ENCODE data around the gene PNPLA5. TPM values are rescaled to one million over a fixed set of nuclear protein-coding genes. Genes with fewer than 3 reads are reported as not detected.

PNPLA5 gene
- total and polyA plus RNA-seq, 2 of the 13 experiments (the other 11 are each of a cell fraction or from before 2014, with no cell fraction given) = not detected

DNA sequence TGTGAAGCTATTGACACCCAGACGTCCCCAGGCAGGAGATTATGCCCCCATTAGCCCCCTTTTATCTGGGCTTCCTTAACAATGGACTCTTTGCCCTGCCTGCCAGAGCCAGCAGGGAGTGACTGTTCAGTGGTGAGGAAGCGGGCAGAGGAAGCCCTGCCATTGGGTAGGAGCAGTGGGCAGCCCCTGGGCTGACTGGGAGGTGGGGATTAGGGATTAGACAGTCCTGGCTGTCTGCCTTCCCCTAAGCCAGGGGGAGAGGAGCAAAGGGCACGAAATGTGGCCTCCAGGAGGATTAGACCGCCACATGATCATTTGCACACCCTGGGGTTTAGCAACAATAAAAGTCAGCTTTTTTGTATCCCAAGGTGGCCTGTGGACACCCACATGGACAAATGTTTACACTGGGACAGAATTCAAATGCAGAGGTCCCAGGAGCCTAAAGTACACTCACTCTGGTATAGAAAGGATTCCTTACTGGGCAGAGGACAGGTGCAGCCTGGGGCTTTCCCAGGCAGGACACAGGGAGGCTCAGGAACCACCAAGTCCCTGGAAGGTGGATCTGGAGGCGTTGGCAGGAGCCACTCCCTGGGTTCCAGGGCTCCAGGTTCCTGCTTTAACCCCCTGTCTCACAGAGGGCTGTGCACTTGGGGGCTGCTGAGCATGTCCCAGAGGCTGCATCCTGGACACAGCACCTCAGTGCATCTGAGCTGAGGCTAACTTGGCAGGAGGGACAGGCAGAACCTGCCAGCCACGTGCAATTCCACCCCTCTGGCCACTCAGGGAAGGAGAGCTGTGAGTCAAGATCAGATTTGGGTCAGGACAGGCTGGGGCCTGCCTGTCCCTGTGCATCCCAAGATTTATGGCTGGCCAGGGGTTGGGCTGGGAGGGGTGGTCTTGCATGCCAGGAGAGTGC, 33.9 kb upstream of the PNPLA5 start (continued):
- TF ChIP-seq, protein P1, sequence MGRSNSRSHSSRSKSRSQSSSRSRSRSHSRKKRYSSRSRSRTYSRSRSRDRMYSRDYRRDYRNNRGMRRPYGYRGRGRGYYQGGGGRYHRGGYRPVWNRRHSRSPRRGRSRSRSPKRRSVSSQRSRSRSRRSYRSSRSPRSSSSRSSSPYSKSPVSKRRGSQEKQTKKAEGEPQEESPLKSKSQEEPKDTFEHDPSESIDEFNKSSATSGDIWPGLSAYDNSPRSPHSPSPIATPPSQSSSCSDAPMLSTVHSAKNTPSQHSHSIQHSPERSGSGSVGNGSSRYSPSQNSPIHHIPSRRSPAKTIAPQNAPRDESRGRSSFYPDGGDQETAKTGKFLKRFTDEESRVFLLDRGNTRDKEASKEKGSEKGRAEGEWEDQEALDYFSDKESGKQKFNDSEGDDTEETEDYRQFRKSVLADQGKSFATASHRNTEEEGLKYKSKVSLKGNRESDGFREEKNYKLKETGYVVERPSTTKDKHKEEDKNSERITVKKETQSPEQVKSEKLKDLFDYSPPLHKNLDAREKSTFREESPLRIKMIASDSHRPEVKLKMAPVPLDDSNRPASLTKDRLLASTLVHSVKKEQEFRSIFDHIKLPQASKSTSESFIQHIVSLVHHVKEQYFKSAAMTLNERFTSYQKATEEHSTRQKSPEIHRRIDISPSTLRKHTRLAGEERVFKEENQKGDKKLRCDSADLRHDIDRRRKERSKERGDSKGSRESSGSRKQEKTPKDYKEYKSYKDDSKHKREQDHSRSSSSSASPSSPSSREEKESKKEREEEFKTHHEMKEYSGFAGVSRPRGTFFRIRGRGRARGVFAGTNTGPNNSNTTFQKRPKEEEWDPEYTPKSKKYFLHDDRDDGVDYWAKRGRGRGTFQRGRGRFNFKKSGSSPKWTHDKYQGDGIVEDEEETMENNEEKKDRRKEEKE (IDR thresholded peaks at IDR 0.05) = no peak
- TF ChIP-seq TEAD3 (CRISPR knock-in tag; optimal IDR thresholded peaks at IDR 0.05; ENCODE audit: borderline replicate concordance) (peak; percentile 43), HINFP (CRISPR knock-in tag; IDR thresholded peaks at IDR 0.05; ENCODE audit: low read depth) (no peak), E2F1 (CRISPR knock-in tag; IDR thresholded peaks at IDR 0.05) (no peak), ZBTB8A (CRISPR knock-in tag; IDR thresholded peaks at IDR 0.05; ENCODE audit: borderline replicate concordance, low read depth) (no peak), NR2C2 (CRISPR knock-in tag; IDR thresholded peaks at IDR 0.05; ENCODE audit: borderline replicate concordance) (peak; percentile 72), ZNF235 (CRISPR knock-in tag; IDR thresholded peaks at IDR 0.05; ENCODE audit: borderline replicate concordance) (peak; percentile 39; the same call in 1 of the 2 replicates), ZNF441 (CRISPR knock-in tag; IDR thresholded peaks at IDR 0.05; ENCODE audit: borderline replicate concordance) (no peak), RBM22 (optimal IDR thresholded peaks at IDR 0.05; ENCODE audit: low read length) (peak; percentile 93), ZUFSP (CRISPR knock-in tag; IDR thresholded peaks at IDR 0.05; ENCODE audit: borderline replicate concordance) (no peak), ZNF234 (CRISPR knock-in tag; conservative IDR thresholded peaks at IDR 0.05) (no peak), ZNF879 (CRISPR knock-in tag; IDR thresholded peaks at IDR 0.05) (no peak), E2F5 (CRISPR knock-in tag; conservative IDR thresholded peaks at IDR 0.05) (no peak), RFXAP (CRISPR knock-in tag; IDR thresholded peaks at IDR 0.05; ENCODE audit: borderline replicate concordance) (peak; percentile 13; the same call in 1 of the 2 replicates), RFXANK (CRISPR knock-in tag; IDR thresholded peaks at IDR 0.05) (no peak), CBX5 (CRISPR knock-in tag; IDR thresholded peaks at IDR 0.05; ENCODE audit: borderline replicate concordance) (no peak), JUN (CRISPR knock-in tag; IDR thresholded peaks at IDR 0.05) (no peak), NBN (conservative IDR thresholded peaks at IDR 0.05) (no peak), ZNF296 (CRISPR knock-in tag; conservative IDR thresholded peaks at IDR 0.05) (no peak), ZNF816 (CRISPR knock-in tag; IDR thresholded peaks at IDR 0.05; ENCODE audit: borderline replicate concordance) (peak; percentile 60; the same call in 1 of the 2 replicates), ZNF567 (CRISPR knock-in tag; IDR thresholded peaks at IDR 0.05; ENCODE audit: borderline replicate concordance) (no peak)

Data from HepG2 (cell line).